LoVo (cell line): ENCODE measurements around the gene SC5D.

ENCODE experiments used
- DNase-seq: peaks from one replicate; pipeline ENCODE4 v3.0.0-alpha.2; 2016; ENCODE audit warnings: low spot score

Gene SC5D

DNA sequence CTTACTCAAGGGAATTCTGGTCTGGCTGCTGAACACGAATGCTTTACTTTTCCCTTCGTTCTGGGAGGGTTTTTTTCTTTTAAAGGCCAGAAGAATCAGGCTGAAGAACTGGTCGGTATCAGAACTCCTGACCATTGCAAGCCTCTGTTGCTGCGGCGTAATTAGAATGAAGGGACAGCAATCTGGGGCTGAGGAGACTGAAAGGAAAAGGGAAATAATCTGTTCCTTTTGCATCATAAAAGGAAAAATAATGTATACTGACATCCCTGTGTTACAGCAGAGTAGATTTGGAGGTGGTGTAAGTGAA, 670 bp downstream of the SC5D start:
- DNase-seq = no peak

DNA sequence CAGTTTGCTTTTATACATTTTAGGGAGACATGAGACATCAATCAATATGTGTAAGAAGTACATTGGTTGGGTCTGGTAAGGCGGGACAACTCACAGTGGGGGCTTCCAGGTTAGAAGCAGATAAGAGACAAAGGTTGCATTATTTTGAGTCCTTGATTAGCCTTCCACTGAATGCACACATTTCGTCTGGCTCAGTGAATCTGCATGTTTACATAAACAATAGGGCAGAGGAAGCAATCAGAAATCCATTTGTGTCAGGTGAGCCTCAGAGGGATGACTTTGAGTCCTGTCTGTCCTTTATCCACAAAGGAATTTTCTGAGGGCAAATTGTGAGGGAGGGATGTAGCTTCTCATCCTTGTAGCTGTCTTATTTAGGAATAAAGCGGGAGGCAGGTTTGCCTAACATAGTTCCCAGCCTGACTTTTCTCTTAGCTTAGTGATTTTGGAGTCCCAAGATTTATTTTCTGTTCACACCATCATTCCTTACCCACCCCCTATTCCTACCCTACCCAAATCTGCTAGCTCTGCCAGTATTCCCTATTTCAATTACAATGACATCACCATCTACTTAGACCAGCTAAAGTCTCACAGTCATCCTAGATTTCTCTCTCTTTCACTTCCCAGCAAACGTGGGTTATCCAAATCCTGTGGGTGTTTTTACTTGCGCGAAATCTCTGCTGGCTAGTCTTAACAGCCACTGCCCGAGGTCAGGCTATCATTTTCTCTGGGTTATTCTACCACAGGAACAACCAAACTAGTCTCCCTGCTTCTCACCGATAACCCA, 2.9 kb downstream of the SC5D start:
- DNase-seq = no peak

DNA sequence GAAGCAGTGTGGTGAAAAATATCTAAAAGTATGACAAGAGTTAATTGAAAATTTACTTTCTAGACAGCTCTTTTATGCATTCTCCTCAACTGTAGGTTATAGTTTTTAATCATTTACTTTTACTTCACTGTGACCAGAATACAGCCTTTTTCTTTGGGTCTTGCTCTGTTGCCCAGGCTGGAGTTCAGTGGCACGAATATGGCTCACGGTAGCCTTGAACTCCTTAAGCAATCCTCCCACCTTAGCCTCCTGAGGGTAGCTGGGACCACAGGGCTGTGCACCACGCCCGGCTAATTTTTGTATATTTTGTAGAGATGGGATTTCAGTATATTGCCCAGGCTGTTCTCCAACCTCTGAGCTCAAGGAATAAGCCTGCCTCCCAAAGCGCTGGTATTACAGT, 5.3 kb downstream of the SC5D start:
- DNase-seq = no peak

DNA sequence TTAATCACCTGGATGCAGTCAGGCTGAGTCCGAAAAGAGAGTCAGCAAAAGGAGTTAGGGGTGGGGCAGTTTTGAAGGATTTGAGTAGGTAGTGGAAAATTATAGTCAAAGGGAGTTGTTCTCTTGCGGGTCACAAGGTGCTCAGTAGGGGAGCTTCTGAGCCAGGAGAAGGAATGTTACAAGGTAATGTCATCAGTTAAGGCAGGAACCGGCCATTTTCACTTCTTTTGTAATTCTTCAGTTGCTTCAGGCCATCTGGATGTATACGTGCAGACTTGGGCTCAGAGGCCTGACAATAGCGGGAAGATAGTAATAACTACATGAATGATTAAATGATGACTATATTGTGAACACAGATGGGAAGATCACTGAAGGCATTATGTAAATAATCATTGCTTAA, 6.2 kb downstream of the SC5D start:
- DNase-seq = no peak

DNA sequence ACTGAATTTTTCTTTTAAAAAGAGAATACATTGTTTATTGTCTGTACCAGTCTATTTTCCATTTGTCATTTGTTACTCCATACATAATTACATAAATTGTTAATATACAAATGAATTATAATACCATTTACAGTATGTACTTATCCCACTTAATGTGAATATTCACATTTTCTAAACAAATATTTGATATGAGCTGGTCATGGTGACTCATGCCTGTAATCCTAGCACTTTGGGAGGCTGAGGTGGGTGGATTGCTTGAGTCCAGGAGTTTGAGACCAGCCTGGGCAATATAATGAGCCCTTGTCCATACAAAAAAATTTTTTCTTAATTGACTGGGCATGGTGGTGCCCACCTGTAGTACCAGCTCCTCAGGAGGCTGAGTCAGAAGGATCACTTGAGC, 6.8 kb downstream of the SC5D start:
- no peak for DNase-seq

DNA sequence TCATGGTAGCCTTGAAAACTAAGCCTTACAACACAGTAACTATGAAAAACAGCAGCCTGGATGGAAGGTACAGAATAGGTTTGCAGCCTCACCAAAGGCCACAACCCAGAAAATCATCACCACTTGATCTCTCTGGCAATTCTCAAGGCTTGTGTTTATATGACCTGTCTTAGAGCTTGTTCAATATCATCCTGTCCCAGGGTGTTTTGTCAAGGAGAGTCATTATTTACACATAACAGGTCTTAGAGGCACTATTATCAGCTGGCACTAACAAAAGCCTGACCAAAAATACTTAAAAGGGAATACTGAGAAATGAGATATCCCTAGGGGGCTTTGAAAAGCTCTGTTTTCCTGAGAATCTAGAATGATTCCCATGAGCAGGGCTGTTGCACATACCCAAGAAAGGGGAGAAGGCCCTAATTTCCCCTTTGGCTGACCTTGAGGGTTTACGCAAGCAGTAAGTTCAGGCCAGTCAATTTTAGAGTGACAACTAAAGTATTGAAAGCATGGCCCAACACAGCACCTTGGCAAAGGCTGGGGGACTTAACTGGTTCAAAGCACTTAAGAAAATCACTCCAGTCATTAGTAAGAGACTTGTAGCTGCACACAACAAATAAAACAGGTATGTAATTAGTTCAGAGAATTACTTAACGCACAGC, 7.9 kb downstream of the SC5D start:
- DNase-seq = no peak

DNA sequence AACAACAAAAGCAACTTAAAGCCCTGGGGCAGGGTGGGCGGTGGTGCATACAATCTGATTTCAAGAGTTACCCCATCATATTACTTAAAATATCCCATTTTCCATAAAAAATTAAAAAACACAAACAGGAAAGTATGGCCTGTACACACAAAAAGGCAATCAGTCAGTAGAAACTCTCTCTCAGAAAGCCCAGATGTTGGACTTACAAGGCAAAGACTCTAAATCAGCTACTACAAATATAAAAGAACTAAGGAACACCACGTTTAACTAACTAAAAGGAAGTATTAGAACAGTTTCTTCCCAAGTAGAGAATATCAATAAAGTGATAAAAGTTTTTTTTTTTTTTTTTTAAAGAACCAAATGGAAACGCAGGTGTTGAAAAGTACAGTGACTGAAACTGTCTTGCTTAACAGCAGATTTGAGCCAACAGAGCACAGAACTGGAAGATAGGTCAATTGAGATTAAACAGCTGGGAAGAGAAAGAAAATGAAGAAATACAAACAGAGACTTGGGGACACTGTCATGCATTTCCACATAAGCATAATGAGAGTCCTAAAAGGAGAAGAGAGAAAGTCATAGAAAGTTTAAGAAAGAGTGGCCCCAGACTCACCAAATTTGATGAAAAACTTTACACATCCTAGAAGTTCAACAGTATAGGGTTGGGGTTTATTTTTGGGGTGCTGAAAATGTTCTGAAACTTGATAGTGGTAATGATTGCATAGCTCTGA, 8.6 kb downstream of the SC5D start:
- DNase-seq = no peak

DNA sequence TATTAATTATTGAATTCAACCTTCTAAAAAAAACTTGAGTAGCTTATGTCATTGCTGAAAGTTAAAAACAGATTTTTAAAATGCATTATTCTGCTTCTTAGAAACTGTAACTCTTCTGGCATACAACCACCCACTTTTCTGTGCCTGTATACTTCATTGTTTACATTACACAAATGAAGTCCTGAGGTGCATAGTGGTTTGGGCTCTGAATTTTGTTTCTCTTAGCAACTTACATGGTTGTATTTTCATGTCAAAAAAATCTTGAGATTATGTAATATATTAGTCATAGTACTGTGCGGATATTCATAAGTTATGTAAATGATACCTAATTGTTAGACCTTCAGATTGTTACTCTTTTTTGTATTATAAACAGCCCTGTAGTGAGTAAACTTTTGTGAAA, 12.2 kb downstream of the SC5D start:
- DNase-seq = no peak

DNA sequence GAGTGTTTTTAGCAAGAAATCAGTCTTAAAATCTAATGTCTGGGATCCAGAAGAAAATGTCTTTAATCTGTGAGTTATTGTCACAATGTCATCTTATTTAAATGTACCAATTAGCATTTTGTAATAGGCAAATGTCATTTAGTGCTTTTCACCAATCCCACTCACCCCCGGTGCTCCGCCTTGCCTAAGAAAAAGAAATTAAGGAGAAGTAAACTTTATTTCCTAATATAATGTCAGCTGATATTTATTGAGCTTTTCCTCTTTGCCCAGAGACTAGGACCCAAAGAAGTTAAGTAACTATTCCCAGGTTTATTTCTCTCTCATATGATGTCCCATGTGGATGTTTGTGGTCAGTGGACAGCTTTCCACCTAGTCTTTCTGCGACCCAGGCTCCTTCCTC, 16.2 kb downstream of the SC5D start:
- no peak for DNase-seq

DNA sequence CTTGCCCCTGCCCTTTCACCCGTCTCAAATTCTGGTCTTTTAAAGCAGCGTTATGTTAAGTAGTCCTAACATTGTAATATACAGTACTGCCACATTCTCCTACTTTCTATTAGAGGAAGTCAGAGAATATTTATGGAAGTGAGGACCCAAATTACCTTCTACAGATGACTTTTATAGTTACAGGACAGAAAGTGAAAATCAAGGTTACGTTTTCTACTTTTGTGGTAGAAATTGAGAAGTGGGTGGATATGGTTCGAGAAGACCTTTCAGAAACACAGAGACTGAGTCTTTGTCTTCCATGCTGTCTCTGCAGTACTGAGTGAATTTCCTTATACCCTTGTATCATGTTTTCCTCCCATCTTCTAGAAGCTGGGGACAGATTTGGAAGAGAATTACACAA, 17.1 kb downstream of the SC5D start:
- no peak for DNase-seq

DNA sequence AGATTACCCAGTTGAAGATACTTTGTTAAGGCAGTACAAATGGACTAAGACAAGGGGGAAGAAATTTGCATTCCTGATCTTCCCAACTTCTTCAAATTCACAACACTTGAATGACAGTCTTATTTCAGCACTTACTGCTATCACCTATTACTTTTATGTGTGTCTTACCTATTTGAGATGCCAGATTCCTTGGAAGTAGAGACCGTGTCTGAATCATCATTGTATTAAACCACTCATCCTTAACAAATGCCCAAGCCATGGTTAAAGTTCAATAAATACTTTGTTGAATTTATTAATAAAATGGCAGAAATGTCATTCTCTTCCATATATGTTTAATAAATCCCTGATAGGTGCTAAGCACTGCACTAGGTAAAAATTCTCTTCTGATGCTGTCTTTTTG, 18.3 kb downstream of the SC5D start:
- DNase-seq = no peak

DNA sequence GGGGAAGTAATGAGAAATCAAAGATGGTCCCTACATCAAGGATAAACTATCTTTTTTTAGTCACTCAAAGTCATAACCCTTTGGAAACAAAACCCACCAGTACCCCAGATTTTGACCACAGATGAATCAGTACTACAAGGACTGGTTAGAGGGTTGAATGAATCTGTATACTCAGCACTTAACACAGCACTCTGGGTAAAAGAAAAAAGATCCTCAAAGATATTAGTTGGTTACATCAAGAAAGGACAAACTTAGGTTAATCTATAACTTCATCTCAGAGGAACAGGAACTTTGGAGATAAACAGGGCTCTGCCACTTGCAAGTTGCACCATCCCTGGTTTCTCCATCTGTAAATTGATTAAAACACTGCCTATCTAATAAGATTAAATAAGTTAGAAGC, 18.8 kb downstream of the SC5D start:
- DNase-seq = no peak

DNA sequence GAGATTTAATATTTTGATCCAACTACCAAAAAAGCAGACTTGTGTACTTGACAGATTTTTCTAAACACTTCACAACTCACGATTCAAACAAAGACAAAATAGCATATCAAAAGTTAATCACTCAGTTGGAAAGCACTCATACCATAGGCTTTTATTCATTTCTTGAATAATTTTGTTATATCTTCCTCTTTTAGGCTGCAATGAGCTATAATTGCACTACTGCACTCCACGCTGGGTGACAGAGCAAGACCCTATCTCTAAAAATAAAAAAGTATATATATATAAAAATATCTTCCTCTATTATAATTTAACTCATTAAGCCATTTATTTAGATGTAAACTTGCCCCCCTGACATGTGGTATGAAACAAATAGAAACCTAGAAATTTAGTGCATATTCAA, 19.9 kb downstream of the SC5D start:
- no peak for DNase-seq

DNA sequence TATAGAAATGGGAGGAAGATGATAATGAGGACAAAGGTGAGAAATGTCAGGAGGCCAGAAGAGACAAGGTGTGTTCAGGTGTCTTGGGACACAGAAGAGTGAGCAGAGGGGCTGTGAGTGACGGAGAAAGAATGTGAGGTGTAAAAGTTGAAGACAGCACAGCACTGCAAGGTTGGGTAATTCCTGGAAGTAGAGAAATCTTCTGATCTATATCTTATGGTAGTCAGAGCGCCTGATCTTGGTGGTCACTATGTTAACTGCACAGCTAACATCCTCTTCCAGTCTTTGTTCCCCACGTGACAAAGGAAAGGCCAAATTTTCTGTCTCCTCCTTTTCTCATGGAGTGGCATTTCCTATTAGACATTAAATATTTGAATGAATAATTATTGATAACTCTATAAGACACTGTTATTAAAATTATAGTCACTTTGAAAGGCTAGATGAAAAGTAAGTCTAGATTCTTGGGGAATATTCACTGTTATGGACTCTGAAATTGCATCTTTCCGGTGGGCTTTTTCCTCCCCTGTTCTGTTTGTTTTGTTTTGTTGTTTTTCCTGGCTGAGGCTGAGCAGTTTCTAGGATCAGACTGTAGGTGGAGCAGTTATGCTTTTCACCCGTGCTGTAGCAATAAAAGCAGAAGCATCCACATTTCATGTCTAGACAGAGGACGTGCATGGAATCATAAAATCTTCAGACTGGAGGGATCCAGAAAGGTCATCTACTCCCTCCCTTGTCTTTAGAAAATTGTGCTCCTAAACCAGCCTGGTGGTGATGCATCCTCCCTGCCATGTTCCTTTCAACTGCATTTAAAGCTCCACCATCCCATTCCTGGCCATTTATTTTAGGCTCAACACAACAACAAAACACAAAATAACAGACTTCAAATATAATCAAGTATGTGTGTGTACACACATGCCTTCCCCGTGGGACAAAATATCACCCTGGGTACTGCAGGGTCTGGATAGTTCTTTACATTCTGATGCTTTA, 26.6 kb downstream of the SC5D start:
- DNase-seq = peak; percentile 53

DNA sequence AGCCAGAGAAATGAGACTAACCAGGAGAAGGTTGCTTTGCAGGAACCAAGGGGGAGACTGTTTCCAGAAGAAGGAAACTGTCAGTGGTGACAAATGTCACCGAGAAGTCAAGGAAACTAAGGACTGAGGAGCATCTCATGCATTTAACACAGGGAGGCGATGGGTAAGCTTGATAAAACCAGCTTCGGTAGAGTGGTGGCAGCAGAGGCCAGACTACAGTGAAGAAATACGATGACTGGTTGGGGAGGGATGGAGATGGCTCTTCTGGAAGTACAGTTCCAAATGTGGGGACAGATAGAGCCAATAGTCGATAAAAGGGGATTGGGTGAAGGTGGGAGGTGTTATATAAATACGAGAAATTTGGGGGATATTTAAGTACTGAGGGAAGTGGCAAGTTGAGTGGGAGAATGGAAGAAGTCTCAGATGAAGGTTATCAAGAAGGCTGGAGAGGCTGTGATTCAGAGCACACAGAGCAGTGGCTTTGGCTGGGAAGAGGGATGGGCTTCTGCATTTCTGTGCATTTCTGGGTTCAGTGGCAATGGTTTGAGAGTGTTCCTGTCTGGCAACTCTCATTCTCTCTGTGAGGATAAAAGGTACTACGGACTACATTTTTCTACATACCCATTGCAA, 29.2 kb downstream of the SC5D start:
- no peak for DNase-seq

DNA sequence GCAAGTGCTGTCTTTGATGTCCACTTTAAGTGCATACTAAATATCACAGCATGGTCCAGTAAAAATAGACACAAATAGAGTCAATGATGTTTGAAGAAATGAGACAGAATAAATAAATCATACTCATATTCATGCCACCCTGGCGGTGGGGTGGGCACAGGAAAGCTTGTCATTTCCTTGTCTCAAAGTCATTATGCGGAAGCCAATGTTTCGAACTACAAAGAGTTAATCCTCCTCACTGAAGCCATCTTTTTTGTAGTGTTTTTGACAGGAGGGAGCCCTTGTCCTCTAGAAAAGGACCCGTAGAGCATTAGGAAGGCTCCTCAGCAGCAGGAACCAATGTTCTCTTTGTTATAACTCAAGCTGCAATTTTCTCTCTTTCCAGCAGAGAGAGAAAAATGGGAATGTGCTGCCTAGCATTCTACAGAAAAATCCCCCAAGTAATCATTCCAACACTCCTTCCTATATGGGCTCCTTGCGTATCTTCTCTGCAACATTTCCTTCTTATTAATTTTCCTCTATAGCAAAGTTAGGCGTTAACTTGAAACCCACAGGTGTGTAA, 30.6 kb downstream of the SC5D start:
- DNase-seq = no peak

DNA sequence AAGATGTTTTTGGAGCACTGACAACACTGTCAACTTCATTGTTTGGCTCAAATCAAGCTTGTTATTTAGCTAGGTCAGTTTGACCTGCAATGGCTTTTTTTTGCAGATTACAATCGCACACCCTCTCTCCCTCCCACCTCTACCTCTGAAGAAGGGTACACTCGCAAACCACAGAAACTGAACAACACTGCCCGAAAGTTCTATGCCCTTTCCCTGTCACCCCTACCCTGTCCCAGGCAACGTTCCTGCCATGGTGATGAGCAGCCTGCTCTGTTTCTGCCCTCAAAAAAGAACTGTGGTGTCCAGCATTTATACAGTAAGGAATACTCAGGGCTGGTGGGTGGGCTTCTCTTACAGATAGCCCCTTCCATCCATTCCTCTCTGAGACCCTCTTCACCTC, 33.7 kb downstream of the SC5D start:
- no peak for DNase-seq

DNA sequence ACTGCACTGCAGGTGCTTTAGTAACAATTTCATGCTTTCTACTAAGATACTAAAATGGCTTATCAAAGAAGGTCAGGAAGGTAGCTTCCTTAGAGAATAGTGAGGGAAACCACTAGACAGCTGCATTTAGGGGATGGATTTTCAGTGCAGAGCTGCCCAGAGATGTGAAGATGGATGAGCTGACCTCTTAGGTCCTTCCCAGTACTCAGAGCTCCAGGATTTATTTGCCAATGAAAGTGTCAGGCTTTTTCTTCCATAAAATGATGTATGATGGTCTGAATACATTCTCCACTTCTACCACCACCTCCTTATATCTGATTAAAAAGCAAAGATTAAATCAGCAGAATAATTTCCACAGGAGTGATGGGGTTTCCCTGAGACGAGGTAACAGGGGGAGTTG, 35.0 kb downstream of the SC5D start:
- no peak for DNase-seq

DNA sequence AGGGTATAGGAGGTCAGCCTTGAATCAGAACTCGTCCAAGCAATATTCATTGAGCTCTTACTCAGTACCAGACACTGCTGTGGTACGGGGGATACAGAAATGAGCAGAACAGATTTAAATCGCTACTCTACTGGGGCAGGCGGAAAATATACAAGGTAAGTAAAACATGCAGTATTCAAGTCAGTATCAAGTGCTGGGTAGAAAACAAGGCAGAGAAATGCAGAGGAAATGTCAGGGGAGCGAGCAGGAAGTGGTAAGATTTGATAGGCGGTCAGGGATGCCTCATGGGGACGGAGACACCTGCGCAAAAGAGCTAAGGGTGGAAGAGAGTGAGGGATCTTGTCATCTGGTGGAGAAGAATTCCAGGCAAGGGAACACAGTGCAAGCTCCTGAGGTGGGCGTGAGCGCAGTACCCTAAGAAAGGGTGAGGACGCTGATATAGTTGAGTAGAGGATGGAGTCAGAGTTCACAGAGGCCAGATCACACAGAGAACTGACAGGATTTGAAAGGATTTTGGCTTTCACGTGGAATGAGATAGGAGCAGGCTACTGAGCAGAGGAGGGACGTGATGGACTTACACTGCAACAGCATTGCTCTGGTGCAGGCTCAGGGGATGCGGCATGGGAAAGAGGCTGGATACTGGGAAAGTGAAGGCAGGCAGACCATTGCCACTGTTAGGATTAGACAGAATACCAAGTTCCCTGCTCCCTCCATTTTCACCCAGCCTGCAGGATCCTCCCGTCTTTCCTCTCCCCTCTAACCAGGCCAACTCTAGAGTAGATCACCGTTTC, 35.8 kb downstream of the SC5D start:
- DNase-seq = no peak

DNA sequence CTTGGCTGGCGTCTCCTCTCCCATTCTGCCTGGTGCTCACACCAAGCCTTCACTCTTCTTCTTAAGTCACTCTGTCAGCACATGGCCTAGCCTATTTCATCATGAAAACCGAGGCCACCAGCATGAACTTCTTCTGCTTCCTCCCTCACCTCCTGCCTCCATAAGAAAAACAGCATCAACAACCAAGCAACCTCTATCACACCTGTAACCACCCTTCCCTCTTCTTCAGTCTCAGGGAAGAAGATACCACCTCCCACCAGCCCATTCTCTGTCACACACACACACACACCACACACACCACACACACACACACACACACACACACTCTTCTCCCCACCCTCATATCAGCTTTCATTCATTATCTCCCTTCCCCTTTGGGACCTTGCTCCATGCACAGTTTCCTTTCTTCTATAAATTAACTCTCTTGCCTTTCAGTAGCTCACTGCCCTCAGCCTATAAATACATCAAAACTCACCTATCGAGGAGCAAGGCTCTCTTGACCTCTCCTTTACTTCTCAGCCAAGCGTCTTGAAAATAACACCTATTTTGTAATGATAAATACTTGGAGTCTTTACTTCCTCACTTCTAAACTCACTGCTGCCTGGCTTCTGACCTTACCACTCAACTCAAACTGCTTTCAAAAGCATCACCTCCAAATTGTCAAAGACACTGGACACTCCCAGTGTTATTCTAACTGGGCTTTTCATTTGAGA, 36.6 kb downstream of the SC5D start:
- DNase-seq = no peak
